ENCODE data around the gene MYL9. TPM values are rescaled to one million over a fixed set of nuclear protein-coding genes. Genes with fewer than 3 reads are reported as not detected.

MYL9 gene
- total and polyA plus RNA-seq, 9 donors, result 69.5 to 1,408 (median 681) TPM

GRCh38 chr20:36547186-36548005, 6.1 kb downstream of the MYL9 start:
- no peak for DNase-seq
- Histone ChIP-seq H3K4me1 (ENCODE audit: insufficient read depth) (peaks cover 21% of the 10 kb centered on the region), H3K4me3 (no peak overlapping the region), H3K36me3 (no peaks in the 10 kb centered on the region), H3K9me3 (no peaks in the 10 kb centered on the region), H3K27ac (no peak overlapping the region), H3K27me3 (no peaks in the 10 kb centered on the region)
- WGBS, 3 donors, result 56 to 67% (median 60%) methylated on average over 12 of the region's 12 CpGs
- intact Hi-C loops (cut with DNase I), result loop anchor here in 1 of 4 donors (10.0 kb wide), 1 partner anchor 803 kb away; the partner anchor contains the start of gene RBM39
- TF ChIP-seq CTCF (IDR thresholded peaks at IDR 0.05) (no peak), EP300 (IDR thresholded peaks at IDR 0.05) (no peak), POLR2A (IDR thresholded peaks at IDR 0.05) (no peak)

- H3K36me3 ChIP-seq, result no peaks in the 10 kb centered on the region
- 58 to 61% (median 59%) methylated on average over 9 to 12 of the region's 12 CpGs for WGBS, 3 donors
- TF ChIP-seq POLR2A (IDR thresholded peaks at IDR 0.05) (no peak), EP300 (IDR thresholded peaks at IDR 0.05) (no peak), CTCF (IDR thresholded peaks at IDR 0.05) (no peak)
- no peaks in the 10 kb centered on the region for H3K27me3 ChIP-seq
- H3K27ac ChIP-seq, result no peak overlapping the region
- H3K4me1 ChIP-seq (ENCODE audit: insufficient read depth), result peaks cover 16% of the 10 kb centered on the region
- H3K4me3 ChIP-seq, result no peak overlapping the region
- no peaks in the 10 kb centered on the region for H3K9me3 ChIP-seq
- DNase-seq, result peak in 4 of 5 donors; percentile 48 to 74 (median 64)
- intact Hi-C loops (cut with DNase I), result loop anchor here in 1 of 4 donors (10.0 kb wide), 1 partner anchor 803 kb away; the partner anchor contains the start of gene RBM39
Observed at GRCh38 chr20:36548006-36548315, 6.6 kb downstream of the MYL9 start.

- no peak overlapping the region for H3K27ac ChIP-seq
- peaks cover 13% of the 10 kb centered on the region for H3K4me1 ChIP-seq (ENCODE audit: insufficient read depth)
- H3K36me3 ChIP-seq, result no peaks in the 10 kb centered on the region
- DNase-seq, result peak in 1 of 5 donors; percentile 29
- TF ChIP-seq POLR2A (IDR thresholded peaks at IDR 0.05) (no peak), EP300 (IDR thresholded peaks at IDR 0.05) (no peak), CTCF (IDR thresholded peaks at IDR 0.05) (no peak)
- no peak overlapping the region for H3K4me3 ChIP-seq
- no peaks in the 10 kb centered on the region for H3K9me3 ChIP-seq
- WGBS, 3 donors, result 66 to 69% (median 68%) methylated on average over 22 to 23 of the region's 23 CpGs
- intact Hi-C loops (cut with DNase I), result loop anchor here in 1 of 4 donors (10.0 kb wide), 1 partner anchor 804 kb away; the partner anchor contains the start of gene RBM39
- no peaks in the 10 kb centered on the region for H3K27me3 ChIP-seq
Observed at GRCh38 chr20:36548704-36549627, 7.6 kb downstream of the MYL9 start.

- no peak for DNase-seq
- 70 to 82% (median 78%) methylated on average over 9 of the region's 9 CpGs for WGBS, 3 donors
- no peaks in the 10 kb centered on the region for H3K9me3 ChIP-seq
Observed at GRCh38 chr20:36549628-36549941, 8.3 kb downstream of the MYL9 start.

More at GRCh38 chr20:36549628-36549941, 8.3 kb downstream of the MYL9 start:
- Histone ChIP-seq H3K27ac (peak overlapping the region in 1 of 2 donors; percentile 73), H3K4me3 (no peak overlapping the region), H3K36me3 (no peaks in the 10 kb centered on the region), H3K4me1 (ENCODE audit: insufficient read depth) (peaks cover 7% of the 10 kb centered on the region), H3K27me3 (no peaks in the 10 kb centered on the region)
- TF ChIP-seq POLR2A (IDR thresholded peaks at IDR 0.05) (no peak), EP300 (IDR thresholded peaks at IDR 0.05) (no peak), CTCF (IDR thresholded peaks at IDR 0.05) (no peak)
- intact Hi-C loops (cut with DNase I), result loop anchor here in 1 of 4 donors (10.0 kb wide), 1 partner anchor 805 kb away; the partner anchor contains the start of gene RBM39

All from ovary (tissue), 9 donors.